Activated CD8-positive, alpha-beta memory T cell treated with anti-CD3 and anti-CD28 coated beads, Interleukin-2, amount 50 U/mL, for 1 hour (primary cell): ENCODE data around the gene C2CD2.

Source experiments
- DNase-seq: peaks from one replicate; pipeline ENCODE4 v3.0.0-alpha.2; 2020; ENCODE audit errors: extremely low read depth

C2CD2 gene

GRCh38 chr21:41888749-41889376 lies 65.0 kb downstream of the C2CD2 start:
- DNase-seq = no peak

GRCh38 chr21:41887667-41888066 lies 66.2 kb downstream of the C2CD2 start:
- DNase-seq = no peak

GRCh38 chr21:41886328-41886727 lies 67.5 kb downstream of the C2CD2 start:
- no peak for DNase-seq

GRCh38 chr21:41885341-41886024 lies 68.3 kb downstream of the C2CD2 start:
- no peak for DNase-seq

- DNase-seq = no peak
Observed at GRCh38 chr21:41884501-41885030, 69.3 kb downstream of the C2CD2 start.

- DNase-seq = no peak
Observed at GRCh38 chr21:41883582-41883981, 70.2 kb downstream of the C2CD2 start.

GRCh38 chr21:41881051-41881450 lies 72.8 kb downstream of the C2CD2 start:
- DNase-seq = no peak

GRCh38 chr21:41880153-41880552 lies 73.7 kb downstream of the C2CD2 start:
- no peak for DNase-seq

GRCh38 chr21:41879190-41879998 lies 74.4 kb downstream of the C2CD2 start, which contains the start of gene PRDM15:
TSS of gene PRDM15 (minus strand) at chr21:41879344. CDS start at chr21:41860363, 18,981 bp downstream.
- peak; percentile 38 for DNase-seq

- DNase-seq = peak; percentile 46
Observed at GRCh38 chr21:41878831-41879189, 75.0 kb downstream of the C2CD2 start.

GRCh38 chr21:41877901-41878830 lies 75.7 kb downstream of the C2CD2 start:
- DNase-seq = no peak

GRCh38 chr21:41876928-41877652 lies 76.7 kb downstream of the C2CD2 start:
- DNase-seq = no peak

- no peak for DNase-seq
Observed at GRCh38 chr21:41876396-41876795, 77.4 kb downstream of the C2CD2 start.

- no peak for DNase-seq
Observed at GRCh38 chr21:41875086-41875485, 78.7 kb downstream of the C2CD2 start.

GRCh38 chr21:41874611-41875010 lies 79.2 kb downstream of the C2CD2 start:
- DNase-seq = no peak

- no peak for DNase-seq
Observed at GRCh38 chr21:41873426-41873825, 80.4 kb downstream of the C2CD2 start.

- DNase-seq = no peak
Observed at GRCh38 chr21:41873005-41873404, 80.8 kb downstream of the C2CD2 start.

- no peak for DNase-seq
Observed at GRCh38 chr21:41871293-41872030, 82.4 kb downstream of the C2CD2 start.

- no peak for DNase-seq
Observed at GRCh38 chr21:41869771-41870170, 84.0 kb downstream of the C2CD2 start.
